Right lobe of liver (tissue), 6 donors: Measurements from ENCODE around the gene PIK3R3. TPM values are rescaled to one million over a fixed set of nuclear protein-coding genes. Genes with fewer than 3 reads are reported as not detected.

ENCODE experiments used
- ATAC-seq, 4 donors: fragments of 200-7000 bp; cut with Tn5 transposase; one replicate each; pipeline ENCODE4 v1.9.1; 2020; ENCODE audit warnings: mild to moderate bottlenecking in 4 of 4, moderate library complexity in 4 of 4
- DNase-seq, 3 donors: peaks; one replicate each; pipeline ENCODE4 v3.0.0-alpha.2; 2020
- H3K27ac ChIP-seq, 3 donors: fragments of 200-600 bp; one replicate each; pipeline ENCODE4 v1.8.0; 2022
- H3K27me3 ChIP-seq, 2 donors: fragments of 200-600 bp; one replicate each; pipeline ENCODE4 v1.8.0; 2022
- H3K36me3 ChIP-seq, 4 donors: fragments of 200-600 bp; sonication (generic) in 1 of 4; one replicate each; pipeline versions ENCODE4 v1.5.1 to v1.8.0; 2017 to 2022; ENCODE audit warnings: control low read depth in 1 of 4
- H3K4me1 ChIP-seq, 4 donors: fragments of 200-600 bp; sonication (generic) in 1 of 4; one replicate each; pipeline versions ENCODE4 v1.5.1 to v1.8.0; 2017 to 2022; ENCODE audit warnings: control low read depth in 1 of 4
- H3K4me3 ChIP-seq, 3 donors: fragments of 200-600 bp; one replicate each; pipeline ENCODE4 v1.8.0; 2022
- H3K9me3 ChIP-seq, 4 donors: fragments of 200-600 bp; sonication (generic) in 1 of 4; one replicate each; pipeline versions ENCODE4 v1.5.1 to v1.8.0; 2017 to 2022; ENCODE audit warnings: control low read depth in 1 of 4
- POLR2A ChIP-seq: fragments of 450-650 bp; IDR thresholded peaks from one replicate; pipeline ENCODE4 v1.6.1; 2017; ENCODE audit warnings: antibody characterized with exemption, mild to moderate bottlenecking
- WGBS: methylation state at CpG from one replicate; pipeline ENCODE4 v1.1.6; 2018; ENCODE audit warnings: low coverage, low lambda C conversion rate; ENCODE audit not compliant: insufficient coverage; ENCODE audit errors: missing lambda C conversion rate; 5-methylcytosine and 5-hydroxymethylcytosine counted together
- intact Hi-C, 2 donors: fragments of 100-400 bp; cut with DNase I; formaldehyde crosslinking; loops; one replicate each; pipeline versions ENCODE4 v1.11.2 to v1.14.1; 2022
- total RNA-seq, 6 experiments: library from RNA; depleted of rRNA in 2 of 6; stranded (reverse); fragments of >200 nt in 2 of 6; fragmentation: NEBNext Ultra II Directional in 3 of 6; extraction: Animal tissue kit (Norgen Biotek cat#: 25700) in 3 of 6; gene quantifications; one replicate each; pipeline versions ENCODE4 v1.1.0 to v1.2.4, GENCODE V29; 2016 to 2023
- TF ChIP-seq, protein P1 (sequence below), 4 donors: fragments of 200-600 bp in 3 of 4; fragments of 450-650 bp in 1 of 4; IDR thresholded peaks; one replicate each; pipeline versions ENCODE4 v1.5.1 to v1.8.0; 2016 to 2022; ENCODE audit warnings: antibody characterized with exemption in 4 of 4, mild to moderate bottlenecking in 2 of 4
- donor health status: DM: no; HTN: yes; CAD: no.
- donor health status: DM: no; HTN: no; CAD: no.
- donor health status: DM: no; HTN: no; CAD: no.
- donor health status: DM: no; HTN: yes; CAD: no.
- donor health status: DM: no; HTN: yes; CAD: no.

The PIK3R3 gene
- total RNA-seq, 6 experiments from 2014 or later: 2.0 to 4.3 (median 2.8) TPM

- intact Hi-C loops: loop anchor here in 1 of 2 donors (5.0 kb wide), 1 partner anchor 141 kb away; no protein-coding TSS in a partner anchor
- no peak overlapping the region for H3K27ac ChIP-seq
Measured at GRCh38 chr1:46173361-46173856, 41.0 kb upstream of the PIK3R3 start.

GRCh38 chr1:46172321-46172720 lies 39.9 kb upstream of the PIK3R3 start:
- Histone ChIP-seq H3K4me3 (no peak overlapping the region), H3K9me3 (no peaks in the 10 kb centered on the region), H3K27ac (no peak overlapping the region), H3K36me3 (no peaks in the 10 kb centered on the region), H3K4me1 (no peaks in the 10 kb centered on the region), H3K27me3 (no peaks in the 10 kb centered on the region)
- 83% methylated on average over 3 of the region's 4 CpGs for WGBS
- DNase-seq: no peak
- intact Hi-C loops: loop anchor here in 1 of 2 donors (5.0 kb wide), 1 partner anchor 140 kb away; no protein-coding TSS in a partner anchor
- no peak for ATAC-seq
- TF ChIP-seq, protein P1, sequence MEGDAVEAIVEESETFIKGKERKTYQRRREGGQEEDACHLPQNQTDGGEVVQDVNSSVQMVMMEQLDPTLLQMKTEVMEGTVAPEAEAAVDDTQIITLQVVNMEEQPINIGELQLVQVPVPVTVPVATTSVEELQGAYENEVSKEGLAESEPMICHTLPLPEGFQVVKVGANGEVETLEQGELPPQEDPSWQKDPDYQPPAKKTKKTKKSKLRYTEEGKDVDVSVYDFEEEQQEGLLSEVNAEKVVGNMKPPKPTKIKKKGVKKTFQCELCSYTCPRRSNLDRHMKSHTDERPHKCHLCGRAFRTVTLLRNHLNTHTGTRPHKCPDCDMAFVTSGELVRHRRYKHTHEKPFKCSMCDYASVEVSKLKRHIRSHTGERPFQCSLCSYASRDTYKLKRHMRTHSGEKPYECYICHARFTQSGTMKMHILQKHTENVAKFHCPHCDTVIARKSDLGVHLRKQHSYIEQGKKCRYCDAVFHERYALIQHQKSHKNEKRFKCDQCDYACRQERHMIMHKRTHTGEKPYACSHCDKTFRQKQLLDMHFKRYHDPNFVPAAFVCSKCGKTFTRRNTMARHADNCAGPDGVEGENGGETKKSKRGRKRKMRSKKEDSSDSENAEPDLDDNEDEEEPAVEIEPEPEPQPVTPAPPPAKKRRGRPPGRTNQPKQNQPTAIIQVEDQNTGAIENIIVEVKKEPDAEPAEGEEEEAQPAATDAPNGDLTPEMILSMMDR (IDR thresholded peaks at IDR 0.05): no peak
- no peak for TF ChIP-seq POLR2A

More at GRCh38 chr1:46173361-46173856, 41.0 kb upstream of the PIK3R3 start:
- ATAC-seq: peak in 1 of 4 donors; percentile 30
- DNase-seq: no peak
- no peaks in the 10 kb centered on the region for H3K36me3 ChIP-seq
- H3K9me3 ChIP-seq: no peaks in the 10 kb centered on the region
- 44% methylated on average over 3 of the region's 4 CpGs for WGBS
- H3K4me1 ChIP-seq: no peaks in the 10 kb centered on the region
- no peak overlapping the region for H3K4me3 ChIP-seq
- no peaks in the 10 kb centered on the region for H3K27me3 ChIP-seq
- TF ChIP-seq, protein P1 (IDR thresholded peaks at IDR 0.05): no peak
- no peak for TF ChIP-seq POLR2A

DNA sequence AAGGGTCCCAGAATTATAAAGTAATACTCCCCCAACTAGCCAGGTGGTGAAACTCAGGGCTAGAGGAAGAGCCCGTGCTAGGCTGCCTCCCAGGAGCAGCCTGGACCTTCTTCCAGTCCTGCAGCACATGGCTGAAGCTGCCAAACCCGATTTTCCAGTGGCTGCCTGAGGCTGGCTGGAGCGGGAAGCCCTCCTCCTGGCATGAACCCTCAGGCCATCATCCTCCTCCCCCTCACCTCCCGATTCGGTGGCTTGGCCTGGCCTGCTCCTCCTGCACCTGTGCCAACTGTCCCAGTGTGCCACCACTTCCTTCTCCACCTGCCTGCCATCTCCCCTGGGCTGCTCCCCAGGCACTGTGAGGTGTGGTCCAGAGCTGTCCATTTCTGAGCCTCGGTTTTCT lies 39.4 kb upstream of the PIK3R3 start:
- H3K27ac ChIP-seq: no peak overlapping the region
- no peak for DNase-seq
- H3K27me3 ChIP-seq: no peaks in the 10 kb centered on the region
- intact Hi-C loops: loop anchor here in 1 of 2 donors (5.0 kb wide), 1 partner anchor 140 kb away; no protein-coding TSS in a partner anchor
- no peak overlapping the region for H3K4me3 ChIP-seq
- no peaks in the 10 kb centered on the region for H3K36me3 ChIP-seq
- H3K4me1 ChIP-seq: no peaks in the 10 kb centered on the region
- WGBS: no CpG with 5 or more reads among the region's 6 CpGs
- no peaks in the 10 kb centered on the region for H3K9me3 ChIP-seq
- no peak for ATAC-seq
- TF ChIP-seq, protein P1 (IDR thresholded peaks at IDR 0.05): no peak

DNA sequence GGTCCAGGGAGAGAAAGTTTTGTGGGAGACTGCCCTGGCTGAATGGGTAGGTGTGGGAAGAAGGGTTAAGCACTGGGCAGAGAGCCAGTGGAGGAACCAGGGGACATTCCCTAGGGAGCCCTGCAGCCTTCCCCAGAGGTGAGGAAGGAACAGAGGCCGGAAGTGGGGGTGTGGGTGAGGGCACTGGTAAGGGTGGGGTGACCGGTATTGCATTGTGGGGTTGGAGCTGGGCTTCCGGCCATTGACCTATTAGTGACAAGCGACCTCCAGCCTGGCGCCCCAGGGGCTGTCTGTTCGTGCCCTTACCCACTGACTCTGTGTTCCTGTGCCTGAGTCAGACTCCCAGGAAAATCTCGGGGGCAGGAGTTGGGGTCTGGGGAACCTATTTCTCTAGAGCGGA lies 38.9 kb upstream of the PIK3R3 start:
- Histone ChIP-seq H3K4me3 (no peak overlapping the region), H3K27me3 (no peaks in the 10 kb centered on the region), H3K4me1 (no peaks in the 10 kb centered on the region), H3K27ac (no peak overlapping the region), H3K9me3 (no peaks in the 10 kb centered on the region), H3K36me3 (no peaks in the 10 kb centered on the region)
- DNase-seq (no peak), ATAC-seq (peak in 2 of 4 donors; percentile 14 to 36)
- no peak for TF ChIP-seq POLR2A
- TF ChIP-seq, protein P1 (IDR thresholded peaks at IDR 0.05): no peak
- intact Hi-C loops: loop anchor here in 1 of 2 donors (5.0 kb wide), 1 partner anchor 139 kb away; no protein-coding TSS in a partner anchor
- WGBS: 64% methylated on average over 3 of the region's 8 CpGs
